ENCODE results near the gene CARMIL1.

Gene CARMIL1

GRCh38 chr6:25506020-25506419 lies 226.8 kb downstream of the CARMIL1 start:
- H3K27me3 ChIP-seq (ENCODE audit: control insufficient read depth in 1 of 2, insufficient read depth in 2 of 2, low read length in 2 of 2), result no peaks in the 10 kb centered on the region
- no peaks in the 10 kb centered on the region for H3K36me3 ChIP-seq (ENCODE audit: control insufficient read depth in 2 of 2, insufficient read depth in 2 of 2, low read length in 2 of 2)
- no peaks in the 10 kb centered on the region for H3K4me1 ChIP-seq (ENCODE audit: control insufficient read depth, insufficient read depth, low read length)
- H3K9me3 ChIP-seq (ENCODE audit: control insufficient read depth in 2 of 2, low read length in 2 of 2), result no peaks in the 10 kb centered on the region
- no peak overlapping the region for H3K9ac ChIP-seq (ENCODE audit: low read length in 2 of 2)
- no peak overlapping the region for H3K27ac ChIP-seq (ENCODE audit: low read length)
- H3K4me3 ChIP-seq (ENCODE audit: low read length in 2 of 2), result no peak overlapping the region

- Histone ChIP-seq H3K9me3 (ENCODE audit: control insufficient read depth in 2 of 2, low read length in 2 of 2) (no peaks in the 10 kb centered on the region), H3K9ac (ENCODE audit: low read length in 2 of 2) (no peak overlapping the region), H3K27me3 (ENCODE audit: control insufficient read depth in 1 of 2, insufficient read depth in 2 of 2, low read length in 2 of 2) (no peaks in the 10 kb centered on the region), H3K4me1 (ENCODE audit: control insufficient read depth, insufficient read depth, low read length) (no peaks in the 10 kb centered on the region), H3K36me3 (ENCODE audit: control insufficient read depth in 2 of 2, insufficient read depth in 2 of 2, low read length in 2 of 2) (no peaks in the 10 kb centered on the region), H3K27ac (ENCODE audit: low read length) (no peak overlapping the region), H3K4me3 (ENCODE audit: low read length in 2 of 2) (no peak overlapping the region)
These were observed 228.9 kb downstream of the CARMIL1 start for GRCh38 chr6:25508051-25508450.

GRCh38 chr6:25511376-25511775 lies 232.2 kb downstream of the CARMIL1 start:
- H3K4me3 ChIP-seq (ENCODE audit: low read length in 2 of 2), result no peak overlapping the region
- H3K27me3 ChIP-seq (ENCODE audit: control insufficient read depth in 1 of 2, insufficient read depth in 2 of 2, low read length in 2 of 2), result no peaks in the 10 kb centered on the region
- H3K36me3 ChIP-seq (ENCODE audit: control insufficient read depth in 2 of 2, insufficient read depth in 2 of 2, low read length in 2 of 2), result peaks cover 0 to 3% of the 10 kb centered on the region in 2 donors
- H3K4me1 ChIP-seq (ENCODE audit: control insufficient read depth, insufficient read depth, low read length), result no peaks in the 10 kb centered on the region
- H3K9ac ChIP-seq (ENCODE audit: low read length in 2 of 2), result no peak overlapping the region
- no peak overlapping the region for H3K27ac ChIP-seq (ENCODE audit: low read length)
- no peaks in the 10 kb centered on the region for H3K9me3 ChIP-seq (ENCODE audit: control insufficient read depth in 2 of 2, low read length in 2 of 2)

GRCh38 chr6:25512560-25512959 lies 233.4 kb downstream of the CARMIL1 start:
- Histone ChIP-seq H3K4me1 (ENCODE audit: control insufficient read depth, insufficient read depth, low read length) (no peaks in the 10 kb centered on the region), H3K4me3 (ENCODE audit: low read length in 2 of 2) (no peak overlapping the region), H3K9me3 (ENCODE audit: control insufficient read depth in 2 of 2, low read length in 2 of 2) (no peaks in the 10 kb centered on the region), H3K36me3 (ENCODE audit: control insufficient read depth in 2 of 2, insufficient read depth in 2 of 2, low read length in 2 of 2) (peaks cover 0 to 3% of the 10 kb centered on the region in 2 donors), H3K27ac (ENCODE audit: low read length) (no peak overlapping the region), H3K27me3 (ENCODE audit: control insufficient read depth in 1 of 2, insufficient read depth in 2 of 2, low read length in 2 of 2) (no peaks in the 10 kb centered on the region), H3K9ac (ENCODE audit: low read length in 2 of 2) (no peak overlapping the region)

GRCh38 chr6:25519856-25520255 lies 240.7 kb downstream of the CARMIL1 start:
- Histone ChIP-seq H3K9me3 (ENCODE audit: control insufficient read depth in 2 of 2, low read length in 2 of 2) (no peaks in the 10 kb centered on the region), H3K27ac (ENCODE audit: low read length) (no peak overlapping the region), H3K27me3 (ENCODE audit: control insufficient read depth in 1 of 2, insufficient read depth in 2 of 2, low read length in 2 of 2) (no peaks in the 10 kb centered on the region), H3K4me3 (ENCODE audit: low read length in 2 of 2) (no peak overlapping the region), H3K36me3 (ENCODE audit: control insufficient read depth in 2 of 2, insufficient read depth in 2 of 2, low read length in 2 of 2) (peaks cover 0 to 3% of the 10 kb centered on the region in 2 donors), H3K4me1 (ENCODE audit: control insufficient read depth, insufficient read depth, low read length) (no peaks in the 10 kb centered on the region), H3K9ac (ENCODE audit: low read length in 2 of 2) (no peak overlapping the region)

- Histone ChIP-seq H3K9ac (ENCODE audit: low read length in 2 of 2) (no peak overlapping the region), H3K27me3 (ENCODE audit: control insufficient read depth in 1 of 2, insufficient read depth in 2 of 2, low read length in 2 of 2) (no peaks in the 10 kb centered on the region), H3K9me3 (ENCODE audit: control insufficient read depth in 2 of 2, low read length in 2 of 2) (no peaks in the 10 kb centered on the region), H3K4me1 (ENCODE audit: control insufficient read depth, insufficient read depth, low read length) (no peaks in the 10 kb centered on the region), H3K4me3 (ENCODE audit: low read length in 2 of 2) (no peak overlapping the region), H3K27ac (ENCODE audit: low read length) (no peak overlapping the region), H3K36me3 (ENCODE audit: control insufficient read depth in 2 of 2, insufficient read depth in 2 of 2, low read length in 2 of 2) (no peaks in the 10 kb centered on the region)
These were observed 245.4 kb downstream of the CARMIL1 start for GRCh38 chr6:25524542-25524941.

- H3K27ac ChIP-seq (ENCODE audit: low read length), result no peak overlapping the region
- H3K36me3 ChIP-seq (ENCODE audit: control insufficient read depth in 2 of 2, insufficient read depth in 2 of 2, low read length in 2 of 2), result no peaks in the 10 kb centered on the region
- no peaks in the 10 kb centered on the region for H3K27me3 ChIP-seq (ENCODE audit: control insufficient read depth in 1 of 2, insufficient read depth in 2 of 2, low read length in 2 of 2)
- H3K9ac ChIP-seq (ENCODE audit: low read length in 2 of 2), result no peak overlapping the region
- no peaks in the 10 kb centered on the region for H3K4me1 ChIP-seq (ENCODE audit: control insufficient read depth, insufficient read depth, low read length)
- H3K9me3 ChIP-seq (ENCODE audit: control insufficient read depth in 2 of 2, low read length in 2 of 2), result no peaks in the 10 kb centered on the region
- H3K4me3 ChIP-seq (ENCODE audit: low read length in 2 of 2), result no peak overlapping the region
These were observed 245.9 kb downstream of the CARMIL1 start for GRCh38 chr6:25525078-25525477.

- Histone ChIP-seq H3K9me3 (ENCODE audit: control insufficient read depth in 2 of 2, low read length in 2 of 2) (no peaks in the 10 kb centered on the region), H3K4me3 (ENCODE audit: low read length in 2 of 2) (no peak overlapping the region), H3K27me3 (ENCODE audit: control insufficient read depth in 1 of 2, insufficient read depth in 2 of 2, low read length in 2 of 2) (no peaks in the 10 kb centered on the region), H3K4me1 (ENCODE audit: control insufficient read depth, insufficient read depth, low read length) (no peaks in the 10 kb centered on the region), H3K27ac (ENCODE audit: low read length) (no peak overlapping the region), H3K9ac (ENCODE audit: low read length in 2 of 2) (no peak overlapping the region), H3K36me3 (ENCODE audit: control insufficient read depth in 2 of 2, insufficient read depth in 2 of 2, low read length in 2 of 2) (no peaks in the 10 kb centered on the region)
These were observed 255.9 kb downstream of the CARMIL1 start for GRCh38 chr6:25534942-25535631.

- Histone ChIP-seq H3K4me3 (ENCODE audit: low read length in 2 of 2) (no peak overlapping the region), H3K4me1 (ENCODE audit: control insufficient read depth, insufficient read depth, low read length) (no peaks in the 10 kb centered on the region), H3K9ac (ENCODE audit: low read length in 2 of 2) (no peak overlapping the region), H3K9me3 (ENCODE audit: control insufficient read depth in 2 of 2, low read length in 2 of 2) (no peaks in the 10 kb centered on the region), H3K36me3 (ENCODE audit: control insufficient read depth in 2 of 2, insufficient read depth in 2 of 2, low read length in 2 of 2) (no peaks in the 10 kb centered on the region), H3K27ac (ENCODE audit: low read length) (no peak overlapping the region), H3K27me3 (ENCODE audit: control insufficient read depth in 1 of 2, insufficient read depth in 2 of 2, low read length in 2 of 2) (no peaks in the 10 kb centered on the region)
These were observed 256.6 kb downstream of the CARMIL1 start for GRCh38 chr6:25535632-25536225.

- H3K36me3 ChIP-seq (ENCODE audit: control insufficient read depth in 2 of 2, insufficient read depth in 2 of 2, low read length in 2 of 2), result no peaks in the 10 kb centered on the region
- no peak overlapping the region for H3K27ac ChIP-seq (ENCODE audit: low read length)
These were observed 257.6 kb downstream of the CARMIL1 start for GRCh38 chr6:25536781-25537180.

GRCh38 chr6:25537349-25538018 lies 258.3 kb downstream of the CARMIL1 start:
- no peak overlapping the region for H3K27ac ChIP-seq (ENCODE audit: low read length)
- H3K9me3 ChIP-seq (ENCODE audit: control insufficient read depth in 2 of 2, low read length in 2 of 2), result no peaks in the 10 kb centered on the region
- H3K27me3 ChIP-seq (ENCODE audit: control insufficient read depth in 1 of 2, insufficient read depth in 2 of 2, low read length in 2 of 2), result no peaks in the 10 kb centered on the region
- no peak overlapping the region for H3K9ac ChIP-seq (ENCODE audit: low read length in 2 of 2)
- H3K36me3 ChIP-seq (ENCODE audit: control insufficient read depth in 2 of 2, insufficient read depth in 2 of 2, low read length in 2 of 2), result no peaks in the 10 kb centered on the region
- H3K4me1 ChIP-seq (ENCODE audit: control insufficient read depth, insufficient read depth, low read length), result no peaks in the 10 kb centered on the region
- H3K4me3 ChIP-seq (ENCODE audit: low read length in 2 of 2), result no peak overlapping the region

More at GRCh38 chr6:25536781-25537180, 257.6 kb downstream of the CARMIL1 start:
- Histone ChIP-seq H3K4me1 (ENCODE audit: control insufficient read depth, insufficient read depth, low read length) (no peaks in the 10 kb centered on the region), H3K9me3 (ENCODE audit: control insufficient read depth in 2 of 2, low read length in 2 of 2) (no peaks in the 10 kb centered on the region), H3K27me3 (ENCODE audit: control insufficient read depth in 1 of 2, insufficient read depth in 2 of 2, low read length in 2 of 2) (no peaks in the 10 kb centered on the region), H3K4me3 (ENCODE audit: low read length in 2 of 2) (no peak overlapping the region), H3K9ac (ENCODE audit: low read length in 2 of 2) (no peak overlapping the region)
